ENCODE results near the gene C13orf46. TPM values are rescaled to one million over a fixed set of nuclear protein-coding genes. Genes with fewer than 3 reads are reported as not detected.

Gene C13orf46
- total and polyA plus RNA-seq, 4 donors = 0.10 to 0.17 TPM; not detected in 2

- H3K27ac ChIP-seq (ENCODE audit: low read depth in 1 of 2, low read length in 2 of 2) = no peak overlapping the region
- peaks cover 0 to 5% (median 2%) of the 10 kb centered on the region in 4 donors for H3K36me3 ChIP-seq (ENCODE audit: control insufficient read depth in 4 of 4, insufficient read depth in 3 of 4, low read depth in 1 of 4, low read length in 3 of 4)
- no peak overlapping the region for H3K9ac ChIP-seq (ENCODE audit: low read depth in 1 of 2, low read length in 2 of 2)
- no peak overlapping the region for H3K4me3 ChIP-seq (ENCODE audit: low read depth in 1 of 3, low read length in 3 of 3)
- H3K9me3 ChIP-seq (ENCODE audit: control insufficient read depth in 4 of 4, low read length in 3 of 4) = no peaks in the 10 kb centered on the region
- TF ChIP-seq TAF1 (conservative IDR thresholded peaks at IDR 0.05) (no peak), SP1 (IDR thresholded peaks at IDR 0.05) (no peak), NR2F2 (IDR thresholded peaks at IDR 0.05) (no peak), JUND (IDR thresholded peaks at IDR 0.05) (no peak), FOXA1 (IDR thresholded peaks at IDR 0.05) (no peak), FOXA2 (IDR thresholded peaks at IDR 0.05) (no peak), CTCF (IDR thresholded peaks at IDR 0.05; ENCODE audit: low read depth, low read length, missing input control) (no peak), HNF4A (conservative IDR thresholded peaks at IDR 0.05) (no peak), HNF4G (IDR thresholded peaks at IDR 0.05) (no peak), EGR1 (IDR thresholded peaks at IDR 0.05; ENCODE audit: low read depth in 2 of 2) (no peak)
- TF ChIP-seq, protein P1, sequence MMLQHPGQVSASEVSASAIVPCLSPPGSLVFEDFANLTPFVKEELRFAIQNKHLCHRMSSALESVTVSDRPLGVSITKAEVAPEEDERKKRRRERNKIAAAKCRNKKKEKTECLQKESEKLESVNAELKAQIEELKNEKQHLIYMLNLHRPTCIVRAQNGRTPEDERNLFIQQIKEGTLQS (IDR thresholded peaks at IDR 0.05) = no peak
- TF ChIP-seq, protein P2, sequence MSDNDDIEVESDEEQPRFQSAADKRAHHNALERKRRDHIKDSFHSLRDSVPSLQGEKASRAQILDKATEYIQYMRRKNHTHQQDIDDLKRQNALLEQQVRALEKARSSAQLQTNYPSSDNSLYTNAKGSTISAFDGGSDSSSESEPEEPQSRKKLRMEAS (IDR thresholded peaks at IDR 0.05) = no peak
- H3K27me3 ChIP-seq (ENCODE audit: control insufficient read depth in 4 of 4, insufficient read depth in 4 of 4, low read length in 3 of 4) = no peaks in the 10 kb centered on the region
- H3K4me1 ChIP-seq (ENCODE audit: control insufficient read depth in 4 of 4, insufficient read depth in 4 of 4, low read length in 3 of 4) = no peaks in the 10 kb centered on the region
- 93% methylated on average over 19 of the region's 19 CpGs for WGBS
- no peak for DNase-seq (ENCODE audit: low spot score)
These were observed 37.4 kb upstream of the C13orf46 start for GRCh38 chr13:114011226-114011625.

DNA sequence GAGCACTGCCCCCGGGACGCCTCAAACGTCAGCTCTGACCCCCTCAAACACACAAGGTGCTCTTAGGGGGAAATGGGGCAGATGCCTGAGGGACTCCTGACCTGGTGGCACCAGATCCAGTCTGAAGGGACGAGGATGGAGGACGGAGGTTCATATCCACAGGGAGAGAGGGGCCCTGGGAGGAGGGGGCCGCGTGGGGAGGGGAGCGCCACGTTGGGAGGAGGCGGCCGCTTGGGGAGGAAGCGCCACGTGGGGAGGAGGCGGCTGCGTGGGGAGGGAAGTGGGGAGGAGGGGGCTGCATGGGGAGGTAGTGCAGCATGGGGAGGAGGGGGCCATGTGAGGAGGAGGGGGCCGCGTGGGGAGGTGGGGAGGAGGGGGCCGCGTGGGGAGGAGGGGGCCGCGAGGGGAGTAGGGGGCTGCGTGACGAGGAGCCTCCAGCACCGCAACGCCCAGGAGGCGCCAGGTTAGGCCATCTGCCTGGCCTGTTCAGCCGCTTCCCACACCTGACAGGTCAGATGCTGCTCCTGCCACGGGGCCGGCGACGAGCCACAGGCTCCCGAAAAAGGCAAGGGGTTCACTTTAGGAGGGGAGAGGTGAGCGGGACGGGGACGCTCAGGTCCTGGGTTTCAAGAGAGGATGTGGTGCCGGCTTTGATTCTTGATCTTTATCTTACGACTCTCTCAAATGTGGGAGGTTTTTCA is 36.7 kb upstream of the C13orf46 start:
- Histone ChIP-seq H3K27me3 (ENCODE audit: control insufficient read depth in 4 of 4, insufficient read depth in 4 of 4, low read length in 3 of 4) (no peaks in the 10 kb centered on the region), H3K9ac (ENCODE audit: low read depth in 1 of 2, low read length in 2 of 2) (no peak overlapping the region), H3K9me3 (ENCODE audit: control insufficient read depth in 4 of 4, low read length in 3 of 4) (no peaks in the 10 kb centered on the region), H3K36me3 (ENCODE audit: control insufficient read depth in 4 of 4, insufficient read depth in 3 of 4, low read depth in 1 of 4, low read length in 3 of 4) (peaks cover 0 to 5% (median 2%) of the 10 kb centered on the region in 4 donors), H3K27ac (ENCODE audit: low read depth in 1 of 2, low read length in 2 of 2) (no peak overlapping the region), H3K4me3 (ENCODE audit: low read depth in 1 of 3, low read length in 3 of 3) (no peak overlapping the region), H3K4me1 (ENCODE audit: control insufficient read depth in 4 of 4, insufficient read depth in 4 of 4, low read length in 3 of 4) (no peaks in the 10 kb centered on the region)
- no peak for DNase-seq (ENCODE audit: low spot score)
- WGBS = 91% methylated on average over 37 of the region's 37 CpGs
- TF ChIP-seq NR2F2 (IDR thresholded peaks at IDR 0.05) (no peak), GABPA (IDR thresholded peaks at IDR 0.05 in 1 of 2, conservative IDR thresholded peaks at IDR 0.05 in 1 of 2) (no peak), YY1 (IDR thresholded peaks at IDR 0.05) (no peak), TAF1 (conservative IDR thresholded peaks at IDR 0.05) (no peak)

DNA sequence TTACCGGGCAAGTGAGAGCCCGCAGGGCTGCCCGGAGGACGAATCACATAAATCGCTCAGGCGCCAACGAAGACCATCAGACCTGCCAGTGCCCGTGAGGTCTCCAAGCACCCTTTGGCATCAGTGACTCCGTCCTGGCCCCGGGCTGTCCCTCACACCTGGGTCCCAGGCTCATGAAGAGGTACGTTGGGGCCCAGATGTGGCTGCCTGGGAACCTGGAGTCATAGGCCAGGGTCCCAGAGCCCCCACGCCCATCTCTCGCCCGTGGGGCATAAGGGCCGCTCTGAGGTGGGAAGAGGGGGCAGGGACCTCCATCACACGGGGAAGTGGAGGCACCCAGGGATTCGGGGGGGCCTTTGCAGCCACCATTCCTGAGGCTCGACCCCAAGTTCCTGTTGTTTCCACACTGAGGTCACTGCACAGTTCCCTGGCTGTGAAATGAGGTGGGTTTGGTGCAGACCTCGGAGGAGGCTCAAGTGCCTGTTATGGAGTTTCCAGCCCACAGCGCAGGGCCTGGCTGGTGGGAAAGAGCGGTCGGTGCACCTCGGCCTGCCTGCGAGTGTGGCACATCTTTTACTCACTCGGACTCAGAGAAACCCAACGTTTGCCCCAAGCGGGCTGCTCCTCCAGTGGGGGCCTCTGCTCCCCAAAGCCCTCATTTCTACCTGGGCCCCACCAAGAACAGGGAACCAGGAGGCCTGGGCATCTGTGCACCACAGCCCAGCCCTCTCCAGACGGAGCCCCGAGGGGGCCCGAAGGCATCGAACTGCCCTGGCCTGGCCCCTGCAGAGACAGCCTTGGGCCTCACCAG is 35.9 kb upstream of the C13orf46 start:
- Histone ChIP-seq H3K4me1 (ENCODE audit: control insufficient read depth in 4 of 4, insufficient read depth in 4 of 4, low read length in 3 of 4) (no peaks in the 10 kb centered on the region), H3K27me3 (ENCODE audit: control insufficient read depth in 4 of 4, insufficient read depth in 4 of 4, low read length in 3 of 4) (no peaks in the 10 kb centered on the region), H3K9ac (ENCODE audit: low read depth in 1 of 2, low read length in 2 of 2) (no peak overlapping the region), H3K4me3 (ENCODE audit: low read depth in 1 of 3, low read length in 3 of 3) (no peak overlapping the region), H3K9me3 (ENCODE audit: control insufficient read depth in 4 of 4, low read length in 3 of 4) (no peaks in the 10 kb centered on the region), H3K27ac (ENCODE audit: low read depth in 1 of 2, low read length in 2 of 2) (no peak overlapping the region), H3K36me3 (ENCODE audit: control insufficient read depth in 4 of 4, insufficient read depth in 3 of 4, low read depth in 1 of 4, low read length in 3 of 4) (peaks cover 0 to 5% (median 1%) of the 10 kb centered on the region in 4 donors)
- no peak for DNase-seq (ENCODE audit: low spot score)
- 93% methylated on average over 31 of the region's 31 CpGs for WGBS
- TF ChIP-seq JUND (IDR thresholded peaks at IDR 0.05) (no peak), HNF4G (IDR thresholded peaks at IDR 0.05) (no peak), NR2F2 (IDR thresholded peaks at IDR 0.05) (no peak), TAF1 (conservative IDR thresholded peaks at IDR 0.05) (no peak), RXRA (IDR thresholded peaks at IDR 0.05) (no peak)
